HG02571 (cell line): ENCODE measurements around the gene SUGP2.

ENCODE experiments used
- ATAC-seq: cut with Tn5 transposase; IDR thresholded peaks from one replicate; pipeline ENCODE4 v1.9.1; 2021; ENCODE audit warnings: mild to moderate bottlenecking, moderate library complexity; ENCODE audit not compliant: unreplicated experiment

SUGP2 gene

DNA sequence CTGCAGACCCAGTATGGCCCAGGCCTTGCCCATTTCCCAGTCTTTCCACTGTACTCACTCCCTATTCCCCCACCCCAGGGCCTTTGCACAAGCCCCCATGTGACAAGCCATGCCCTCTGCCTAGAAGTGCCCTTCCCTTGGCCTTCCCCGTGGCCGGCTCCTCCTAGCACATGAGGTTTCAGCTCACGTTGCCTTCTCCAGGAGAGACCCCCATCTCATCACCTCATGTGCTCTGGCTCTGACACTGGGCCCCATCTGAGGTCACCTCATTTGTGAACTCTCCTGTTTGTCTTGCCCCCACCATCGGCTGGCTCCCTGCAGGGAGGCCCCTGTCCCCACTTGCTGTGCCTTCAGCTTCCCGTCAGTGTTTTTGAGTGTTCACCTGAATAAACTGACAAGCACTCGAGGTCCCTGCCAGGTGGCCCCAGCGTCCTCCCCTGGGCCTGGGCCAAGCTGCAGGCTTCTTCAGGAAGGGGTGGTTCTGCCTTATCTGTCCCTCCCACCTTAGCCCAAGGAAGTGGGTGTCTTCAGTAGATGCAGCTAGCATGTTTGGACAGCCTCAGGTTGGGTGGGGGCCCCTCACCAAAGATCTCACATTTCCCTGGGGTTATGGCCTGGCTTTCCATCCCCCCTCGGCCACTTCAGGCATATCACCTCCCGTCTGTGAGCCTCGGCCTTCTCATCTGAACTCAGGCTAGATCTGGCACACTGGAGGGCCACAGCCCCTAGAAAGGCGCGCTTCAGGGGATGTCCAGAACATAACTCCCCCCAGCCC lies 26.7 kb upstream of the SUGP2 start:
- no peak for ATAC-seq

DNA sequence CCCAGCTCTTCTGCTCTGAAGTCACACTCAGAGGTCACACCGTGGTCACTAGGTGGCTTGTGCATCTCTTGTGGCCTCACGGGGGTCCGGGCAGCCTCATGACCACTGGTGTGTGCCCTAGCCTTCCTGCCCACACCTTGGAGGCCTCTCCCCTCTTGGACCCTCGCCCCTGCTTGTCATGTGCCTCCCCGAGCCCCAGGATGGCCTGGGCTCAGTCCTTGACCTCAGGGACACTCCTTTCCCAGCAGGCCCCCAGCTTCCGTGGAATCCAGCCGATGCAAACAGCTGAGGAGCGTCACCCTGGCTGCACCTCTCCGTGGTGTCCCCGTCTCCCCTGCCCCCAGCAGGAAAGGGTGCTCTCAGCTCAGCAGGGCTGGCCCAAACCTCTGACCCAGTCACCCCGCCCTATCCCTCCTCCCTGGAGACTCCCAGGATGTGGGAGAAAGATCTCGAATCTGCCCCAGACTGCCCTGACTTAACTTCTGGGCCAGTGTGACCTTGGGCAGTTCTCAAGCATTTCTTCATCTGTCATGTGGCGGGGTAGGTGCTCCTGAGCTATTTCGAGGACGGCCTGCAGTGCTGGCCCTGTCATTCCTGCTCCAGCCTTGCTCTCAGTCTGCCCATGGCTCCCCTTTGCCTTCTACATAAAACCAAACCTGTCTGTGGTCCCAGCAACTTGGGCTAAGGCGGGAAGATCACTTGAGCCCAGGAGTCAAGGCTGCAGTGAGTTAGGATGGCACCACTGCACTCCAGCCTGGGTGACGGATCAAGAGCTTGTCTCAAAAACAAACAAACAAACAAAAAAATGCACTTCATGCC lies 25.9 kb upstream of the SUGP2 start:
- ATAC-seq: no peak

DNA sequence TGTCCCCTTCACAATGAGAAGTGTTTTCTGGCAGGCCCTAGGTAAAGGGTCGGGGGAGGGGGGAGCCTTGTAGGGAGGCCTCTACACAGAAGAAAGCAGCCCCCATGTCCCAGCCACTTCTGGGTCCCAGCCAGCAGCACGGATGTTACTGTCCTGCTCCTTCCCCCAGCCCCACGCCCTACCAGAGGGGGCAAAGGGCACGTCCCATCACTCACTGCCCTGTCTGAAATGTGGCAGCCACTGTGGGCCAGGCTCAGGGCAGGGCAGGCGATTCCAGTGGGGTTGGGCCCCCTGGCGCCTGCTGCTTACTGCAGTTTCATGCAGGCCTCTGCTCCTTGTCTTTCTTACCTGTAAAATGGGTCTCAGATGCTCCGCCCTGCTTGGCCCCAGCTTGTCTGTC lies 24.4 kb upstream of the SUGP2 start:
- ATAC-seq: no peak

DNA sequence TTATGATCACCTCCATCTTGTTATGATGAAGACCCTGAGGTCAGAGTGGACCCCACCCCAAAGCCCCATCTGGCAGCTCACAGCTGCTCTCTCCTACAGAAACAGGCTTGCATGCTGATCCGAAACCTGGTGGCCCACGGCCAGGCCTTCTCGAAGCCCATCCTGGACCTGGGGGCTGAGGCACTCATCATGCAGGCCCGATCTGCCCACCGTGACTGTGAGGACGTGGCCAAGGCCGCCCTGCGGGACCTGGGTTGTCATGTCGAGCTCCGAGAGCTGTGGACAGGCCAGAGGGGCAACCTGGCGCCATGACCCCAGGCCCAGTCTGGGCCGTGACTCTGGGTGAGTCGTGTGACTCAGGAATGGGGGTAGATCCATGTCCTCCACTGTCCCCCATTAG lies 24.0 kb upstream of the SUGP2 start:
- ATAC-seq: no peak

DNA sequence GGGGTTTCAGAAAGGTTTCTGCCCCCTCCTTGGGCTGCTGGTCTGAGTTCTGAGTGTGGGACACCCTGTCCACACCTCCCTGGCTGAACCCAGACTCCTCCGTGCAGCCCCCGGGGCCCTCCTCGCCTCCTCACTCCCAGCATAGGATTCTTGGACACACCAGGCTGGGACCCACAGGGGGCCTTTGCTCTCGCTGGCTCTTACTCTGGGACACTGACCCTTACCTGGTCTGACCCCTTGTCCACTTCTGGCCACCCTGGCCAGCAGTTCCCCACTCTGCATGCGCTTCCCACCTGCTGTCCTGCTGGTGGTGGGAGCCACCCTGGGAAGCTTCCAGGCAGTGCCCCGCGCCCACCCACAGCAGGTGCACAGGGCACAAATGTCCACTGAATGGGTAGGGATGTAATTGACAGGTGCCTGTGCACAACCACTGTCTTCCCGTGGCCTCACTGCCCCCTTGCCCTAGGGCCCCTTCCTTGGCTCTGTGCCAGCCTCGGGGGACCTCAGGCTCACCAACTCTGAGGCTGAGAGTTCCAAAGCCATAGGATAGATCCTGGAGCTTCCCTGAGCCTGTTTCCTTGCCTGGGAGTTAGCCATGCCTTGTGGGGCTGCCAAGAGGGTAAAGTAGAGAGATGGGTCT lies 23.4 kb upstream of the SUGP2 start:
- ATAC-seq: no peak

DNA sequence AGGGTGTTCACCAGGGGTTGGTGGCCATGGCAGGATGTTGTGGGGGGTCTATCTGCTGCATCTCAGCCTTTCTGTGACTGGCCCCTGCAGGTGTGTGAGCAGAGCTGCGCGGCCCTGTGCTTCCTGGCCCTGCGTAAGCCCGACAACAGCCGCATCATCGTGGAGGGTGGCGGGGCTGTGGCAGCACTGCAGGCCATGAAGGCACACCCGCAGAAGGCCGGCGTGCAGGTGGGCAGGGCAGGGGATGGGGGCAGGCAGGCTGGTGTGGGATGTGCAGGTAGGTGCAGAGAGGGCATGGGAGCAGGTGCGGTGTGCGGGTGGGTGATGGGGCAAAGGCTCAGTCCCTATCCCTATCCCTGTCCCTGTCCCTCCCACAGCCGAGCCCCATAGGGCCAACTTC lies 22.4 kb upstream of the SUGP2 start:
- ATAC-seq: no peak

DNA sequence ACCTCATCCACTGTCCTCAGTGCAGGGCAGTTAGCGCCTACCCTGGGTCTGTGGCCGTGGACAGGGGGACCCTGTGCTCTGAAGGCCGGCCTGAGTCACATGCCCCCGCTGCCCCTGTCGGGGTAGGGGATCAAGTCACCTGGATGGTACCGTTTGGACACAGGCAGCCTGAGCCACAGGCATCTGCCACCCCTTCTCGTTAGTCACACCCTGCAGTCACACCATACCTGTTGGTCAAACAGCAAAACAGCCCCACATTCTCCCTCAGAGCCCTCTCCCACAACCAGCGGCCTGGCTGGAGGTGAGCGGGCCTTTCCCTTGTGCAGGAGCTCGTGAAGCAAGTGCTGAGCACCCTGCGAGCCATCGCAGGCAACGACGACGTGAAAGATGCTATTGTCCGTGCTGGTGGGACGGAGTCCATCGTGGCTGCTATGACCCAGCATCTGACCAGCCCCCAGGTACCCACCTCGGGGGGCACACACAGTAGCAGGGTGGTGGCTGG lies 21.7 kb upstream of the SUGP2 start:
- ATAC-seq: no peak

DNA sequence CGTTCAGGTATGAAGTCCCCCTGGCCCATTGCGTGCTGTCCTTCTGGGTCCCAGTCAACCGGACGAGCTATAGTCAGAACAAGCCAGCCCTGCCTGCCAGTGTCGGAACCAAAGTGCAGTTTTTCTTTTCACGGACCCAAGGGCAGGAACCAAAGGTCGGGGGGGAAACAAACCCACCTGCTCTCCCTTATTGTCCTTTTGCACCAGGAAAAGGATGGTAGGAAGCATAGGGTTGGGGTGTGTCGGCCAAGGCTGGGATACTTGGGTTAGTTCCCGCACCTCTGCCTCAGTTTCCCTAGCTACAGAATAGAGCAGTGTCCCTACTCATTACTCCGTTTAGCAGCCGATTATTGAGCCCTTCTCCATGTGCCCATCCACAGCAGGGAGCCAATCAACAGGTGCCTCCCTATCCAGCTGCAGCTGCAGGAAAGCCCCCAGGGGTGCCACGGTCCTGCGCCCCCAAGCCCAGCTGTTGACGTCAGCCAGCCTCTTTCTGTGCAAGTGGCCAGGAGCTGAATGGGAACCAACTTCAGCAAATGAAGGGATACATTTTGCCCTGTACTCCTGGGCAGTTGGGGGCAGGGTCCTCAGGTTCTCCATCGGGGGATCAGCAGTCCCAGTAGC lies 21.1 kb upstream of the SUGP2 start:
- ATAC-seq: no peak

DNA sequence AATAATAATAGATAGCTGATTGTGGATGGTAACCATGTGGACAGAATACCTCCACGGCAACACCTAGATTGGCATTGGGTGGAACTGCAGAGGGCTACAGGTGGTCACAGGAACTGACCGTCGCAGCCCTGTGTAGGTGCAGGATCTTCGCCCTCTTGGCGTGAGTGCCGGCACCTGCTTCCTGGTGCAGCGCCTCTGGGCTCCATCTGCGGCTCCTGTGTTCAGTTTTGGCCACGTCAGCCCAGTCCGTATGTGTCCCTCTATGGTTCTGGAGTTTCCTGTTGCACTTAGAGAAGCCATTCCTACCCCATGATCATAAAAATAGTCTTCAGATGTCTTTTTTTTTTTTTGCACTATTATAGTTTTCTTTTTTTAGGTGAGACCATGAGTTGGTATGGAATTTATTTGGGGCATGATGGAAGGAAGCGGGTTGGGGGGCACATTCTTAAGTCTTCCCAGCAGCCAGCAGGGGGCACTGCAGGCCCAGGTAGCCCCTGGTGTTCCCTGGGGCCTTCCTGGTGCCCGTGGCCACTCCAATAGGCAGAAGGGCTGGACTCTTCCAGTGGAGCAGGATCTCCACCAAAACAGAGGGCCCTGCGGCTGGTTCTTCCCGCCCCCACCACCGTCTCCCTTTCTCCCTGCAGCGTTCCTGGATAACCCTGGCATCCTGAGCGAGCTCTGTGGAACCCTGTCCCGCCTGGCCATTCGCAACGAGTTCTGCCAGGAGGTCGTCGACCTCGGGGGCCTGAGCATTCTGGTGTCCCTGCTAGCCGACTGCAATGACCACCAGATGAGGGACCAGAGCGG lies 20.4 kb upstream of the SUGP2 start:
- ATAC-seq: no peak

DNA sequence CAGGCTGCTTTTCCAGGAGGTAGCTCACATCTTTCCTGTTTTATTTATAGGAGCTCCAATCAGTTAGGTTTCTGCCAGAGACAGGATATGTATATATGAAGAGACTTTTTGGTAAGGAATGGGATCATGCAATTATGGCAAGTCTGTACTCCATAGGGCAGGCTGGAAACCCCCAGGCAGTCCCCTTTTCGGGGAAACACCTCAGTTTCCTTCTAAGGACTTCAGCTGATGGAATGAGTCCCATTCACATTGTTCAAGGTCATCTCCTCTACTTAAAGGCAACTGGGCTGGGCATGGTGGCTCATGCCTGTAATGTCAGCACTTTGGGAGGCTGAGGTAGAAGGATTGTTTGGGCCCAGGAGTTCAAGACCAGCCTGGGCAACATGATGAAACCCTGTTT lies 19.6 kb upstream of the SUGP2 start:
- no peak for ATAC-seq

DNA sequence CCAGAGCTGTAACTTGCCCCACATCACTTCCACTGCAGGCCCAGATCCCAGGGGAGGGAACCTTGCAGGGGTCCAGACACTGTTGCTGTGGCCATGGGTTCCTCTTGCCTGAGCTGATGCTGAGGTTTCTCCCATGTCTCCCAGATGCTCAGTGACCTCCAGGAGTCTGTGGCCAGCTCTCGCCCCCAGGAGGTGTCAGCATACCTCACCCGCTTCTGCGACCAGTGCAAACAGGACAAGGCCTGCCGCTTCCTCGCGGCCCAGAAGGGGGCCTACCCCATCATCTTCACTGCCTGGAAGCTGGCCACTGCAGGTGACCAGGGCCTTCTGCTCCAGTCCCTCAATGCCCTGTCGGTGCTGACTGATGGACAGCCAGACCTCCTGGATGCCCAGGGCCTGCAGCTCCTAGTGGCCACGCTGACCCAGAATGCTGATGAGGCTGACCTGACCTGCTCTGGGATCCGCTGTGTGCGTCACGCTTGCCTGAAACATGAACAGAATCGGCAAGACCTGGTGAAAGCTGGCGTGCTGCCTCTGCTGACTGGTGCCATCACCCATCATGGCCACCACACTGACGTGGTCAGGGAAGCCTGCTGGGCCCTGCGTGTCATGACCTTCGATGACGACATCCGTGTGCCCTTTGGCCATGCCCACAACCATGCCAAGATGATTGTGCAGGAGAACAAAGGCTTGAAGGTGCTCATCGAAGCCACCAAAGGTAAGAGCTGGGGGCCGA lies 18.3 kb upstream of the SUGP2 start:
- no peak for ATAC-seq

DNA sequence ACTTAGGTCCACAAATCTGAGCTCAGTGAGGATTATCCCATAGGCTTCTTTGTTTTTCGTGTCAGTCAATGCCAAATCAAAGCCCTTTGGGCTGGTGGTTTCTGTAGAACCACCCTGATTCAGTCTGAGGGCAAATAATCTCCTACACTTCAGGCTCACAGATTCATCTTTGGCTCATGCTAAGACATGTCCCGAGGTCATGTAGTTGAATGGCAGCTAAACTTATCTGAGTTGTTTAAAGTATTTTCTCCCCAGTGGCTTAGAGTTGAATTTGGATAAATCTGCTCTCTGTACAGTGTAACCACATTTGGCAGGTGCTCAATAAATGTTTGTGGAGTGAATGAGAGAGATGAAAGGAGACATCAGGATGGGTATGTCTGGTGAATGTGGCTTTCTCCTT lies 17.4 kb upstream of the SUGP2 start:
- ATAC-seq: no peak

DNA sequence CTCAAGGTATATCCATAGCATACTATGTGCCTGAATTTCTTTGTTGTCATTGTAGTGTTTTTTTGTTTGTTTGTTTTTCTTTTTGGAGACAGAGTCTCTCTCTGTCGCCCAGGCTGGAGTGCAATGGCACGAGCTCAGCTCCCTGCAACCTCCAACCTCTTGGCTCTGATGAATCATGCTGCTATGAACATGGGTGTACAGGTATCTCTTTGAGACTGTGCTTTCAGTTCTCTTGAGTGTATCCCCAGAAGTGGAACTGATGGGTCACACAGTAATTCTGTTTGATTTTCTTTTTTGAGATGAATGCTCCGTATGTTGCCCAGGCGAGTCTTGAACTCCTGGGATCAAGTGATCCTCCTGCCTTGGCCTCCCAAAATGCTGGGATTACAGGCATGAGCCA lies 16.8 kb upstream of the SUGP2 start:
- ATAC-seq: no peak

DNA sequence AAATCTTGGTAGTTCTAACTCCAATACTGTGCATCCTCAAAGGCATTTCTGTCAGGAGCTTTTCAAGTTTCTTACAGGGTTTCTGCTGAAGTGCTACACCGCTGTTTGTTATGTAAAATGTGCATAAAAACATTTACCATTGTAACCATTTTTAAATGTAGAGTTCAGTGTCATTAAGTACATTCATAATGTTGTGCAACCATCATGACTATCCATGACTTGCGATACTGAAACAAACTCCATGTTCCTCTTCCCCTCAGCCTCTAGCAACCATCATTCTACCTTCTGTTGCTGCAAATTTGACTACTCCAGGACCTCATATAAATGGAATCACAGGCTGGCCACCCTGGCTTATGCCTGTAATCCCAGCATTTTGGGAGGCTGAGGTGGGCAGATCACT lies 16.1 kb upstream of the SUGP2 start:
- no peak for ATAC-seq

DNA sequence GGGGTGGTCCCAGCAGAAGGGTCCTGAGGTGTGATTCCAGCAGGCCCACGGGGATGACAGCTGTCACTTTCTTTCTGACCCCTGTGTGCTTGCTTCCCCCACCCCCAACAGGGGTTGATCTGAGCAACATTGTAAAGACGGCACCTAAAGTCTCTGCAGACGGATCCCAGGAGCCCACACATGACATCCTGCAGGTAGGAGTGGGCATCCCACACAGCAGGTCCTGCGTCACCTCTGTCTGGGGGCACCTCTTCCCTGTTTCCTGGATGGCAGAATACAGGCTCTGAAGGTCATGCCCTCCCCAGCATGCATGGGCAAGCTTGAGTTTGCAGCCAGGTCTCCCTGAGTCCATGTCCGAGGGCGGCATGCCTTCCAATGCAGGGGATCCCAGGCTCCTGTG lies 10.6 kb upstream of the SUGP2 start:
- ATAC-seq: no peak

DNA sequence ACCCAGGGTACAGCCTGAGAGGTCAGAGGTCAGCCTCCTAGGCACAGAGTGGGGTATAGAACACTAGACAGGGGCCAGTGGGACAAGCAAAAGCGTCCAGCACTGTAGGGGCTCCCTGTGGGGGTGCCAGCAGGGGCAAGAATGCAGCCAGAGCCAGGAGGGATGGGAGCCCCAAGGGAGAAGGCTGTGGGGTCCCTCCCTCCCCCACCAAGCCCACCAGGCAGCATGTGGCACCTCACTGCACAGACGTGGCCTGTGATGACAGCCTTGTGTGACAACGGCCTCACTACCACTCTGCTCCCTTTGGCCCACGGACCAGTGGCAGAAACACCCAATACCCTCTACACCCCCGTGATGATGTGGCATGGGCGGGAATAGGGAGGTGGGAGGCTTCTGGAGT lies 10.2 kb upstream of the SUGP2 start:
- no peak for ATAC-seq

DNA sequence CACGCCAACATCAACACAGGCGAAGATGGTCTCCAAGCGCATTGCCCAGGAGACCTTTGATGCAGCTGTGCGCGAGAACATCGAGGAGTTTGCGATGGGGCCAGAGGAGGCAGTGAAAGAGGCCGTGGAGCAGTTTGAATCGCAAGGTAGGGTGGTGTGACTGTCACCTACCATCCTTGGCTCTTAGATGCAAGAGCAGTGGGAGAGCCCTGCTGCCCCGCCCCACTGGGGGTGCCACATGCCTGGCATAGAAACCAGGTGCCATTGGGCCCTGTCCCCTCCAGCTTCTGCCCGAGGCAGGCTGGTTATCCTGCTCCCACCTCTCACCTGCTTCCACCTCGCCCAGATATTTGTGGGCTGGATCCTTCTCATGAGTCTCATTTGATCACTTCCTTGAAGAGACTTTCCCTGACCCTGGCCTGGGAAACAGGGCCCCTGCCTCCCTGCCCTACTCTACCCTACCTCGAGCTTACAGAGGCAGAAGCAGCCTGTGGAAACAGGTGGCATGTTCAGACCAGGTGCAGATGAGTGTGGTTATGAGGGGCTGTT lies 9.5 kb upstream of the SUGP2 start:
- no peak for ATAC-seq

DNA sequence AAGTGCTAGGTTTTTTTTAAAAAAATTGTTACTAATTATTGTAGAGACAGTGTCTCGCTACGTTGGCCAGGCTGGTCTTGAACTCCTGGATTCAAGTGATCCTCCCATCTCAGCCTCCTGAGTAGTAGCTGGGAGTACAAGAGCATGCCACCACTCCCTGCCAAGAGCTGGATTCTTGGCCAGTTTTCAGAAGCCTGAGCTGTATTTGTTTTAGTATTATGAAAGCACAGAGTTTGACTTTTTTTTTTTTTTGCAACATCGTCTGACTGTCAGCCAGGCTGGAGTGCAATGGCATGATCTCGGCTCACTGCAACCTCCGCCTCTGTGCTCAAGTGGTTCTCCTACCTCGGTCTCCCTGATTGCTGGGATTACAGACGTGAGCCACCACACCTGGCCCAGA lies 7.1 kb upstream of the SUGP2 start:
- ATAC-seq: no peak

DNA sequence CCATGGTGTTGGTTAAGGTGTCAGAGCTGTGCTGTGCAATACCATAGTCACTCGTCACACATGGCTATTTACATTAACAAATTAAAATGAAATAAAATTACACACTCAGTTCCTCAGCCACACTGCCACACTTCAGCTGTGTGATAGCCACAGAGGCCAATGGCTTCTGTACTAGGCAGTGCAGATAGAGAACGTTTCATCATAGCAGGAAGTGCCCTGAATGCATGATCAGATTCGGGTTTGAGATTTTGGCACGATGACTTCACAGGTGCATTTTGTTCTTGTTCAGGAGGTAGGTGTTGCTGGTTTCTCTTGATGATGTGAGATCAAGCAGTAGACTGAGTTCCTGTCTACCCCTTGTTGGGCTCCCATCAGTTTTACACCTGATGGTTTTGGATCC lies 6.6 kb upstream of the SUGP2 start:
- no peak for ATAC-seq

DNA sequence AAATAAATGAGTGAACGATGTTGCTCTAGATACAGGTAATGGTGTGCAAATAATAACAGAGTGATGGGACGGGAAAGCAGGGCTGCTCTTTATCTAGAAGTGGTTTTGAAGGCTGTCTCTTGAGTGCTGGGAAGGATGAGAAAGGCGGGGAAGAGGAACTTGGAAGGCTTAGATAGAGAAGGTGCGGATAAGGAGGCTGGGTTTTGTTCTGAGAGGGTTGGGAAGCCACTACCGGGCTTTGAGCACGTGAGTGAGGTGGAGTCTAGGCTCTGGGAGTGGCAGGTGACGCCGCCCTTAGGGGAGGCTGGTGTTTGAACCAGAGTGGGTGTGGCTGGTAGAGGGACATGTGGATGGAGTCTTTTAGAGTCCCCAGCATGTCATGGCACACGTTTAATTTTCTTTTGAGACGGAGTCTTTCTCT lies 897 bp upstream of the SUGP2 start:
- ATAC-seq: peak; percentile 34
